Kidney glomerular epithelial cell (primary cell): ENCODE data around the gene SLIT3.
"Not testable (repeated sequence)": the region's sequence is repeated elsewhere in the genome, so short reads cannot be mapped to it uniquely, and the experiment has no call there.

Experiments
- DNase-seq: peaks from one replicate; lab custom pipeline; 2025; lab: John Stamatoyannopoulos, UW

SLIT3 gene

DNA sequence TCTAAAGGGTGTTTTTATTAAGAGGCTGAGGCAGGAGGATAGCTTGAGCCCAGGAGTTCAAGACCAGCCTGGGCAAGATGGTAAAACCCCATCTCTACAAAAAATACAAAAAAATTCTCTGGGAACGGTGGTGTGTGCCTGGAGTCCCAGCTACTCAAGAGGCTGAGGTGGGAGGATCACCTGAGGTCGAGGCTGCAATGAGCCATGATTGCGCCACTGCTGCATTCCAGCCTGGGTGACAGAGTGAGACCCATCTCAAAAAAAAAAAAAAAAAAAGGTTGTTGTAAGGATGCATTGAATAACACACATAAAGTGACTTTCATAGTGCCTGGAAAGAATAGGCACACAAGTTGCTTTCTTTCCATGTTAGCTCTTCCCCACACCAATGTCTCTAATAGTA is 662.1 kb downstream of the SLIT3 start:
- not testable (repeated sequence) for DNase-seq

DNA sequence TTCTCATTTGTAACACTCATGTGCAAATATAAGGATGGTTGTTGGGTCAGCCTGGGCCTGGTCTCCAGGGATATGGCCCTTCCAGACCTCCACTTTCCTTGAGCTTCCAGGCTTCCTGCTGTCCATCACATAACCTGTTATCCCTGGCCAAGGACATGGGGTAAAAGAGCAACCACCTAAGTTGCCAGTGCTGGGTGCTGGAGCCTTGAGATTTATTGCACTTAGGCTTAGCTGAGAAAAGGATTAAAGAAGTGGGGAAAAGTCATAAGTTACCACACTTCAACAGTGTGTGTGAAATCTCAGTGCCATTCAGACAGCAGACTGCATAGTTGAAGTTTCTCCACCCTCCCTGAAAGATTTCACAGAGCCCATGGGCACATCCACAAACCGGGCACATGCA is 663.1 kb downstream of the SLIT3 start:
- no peak for DNase-seq

DNA sequence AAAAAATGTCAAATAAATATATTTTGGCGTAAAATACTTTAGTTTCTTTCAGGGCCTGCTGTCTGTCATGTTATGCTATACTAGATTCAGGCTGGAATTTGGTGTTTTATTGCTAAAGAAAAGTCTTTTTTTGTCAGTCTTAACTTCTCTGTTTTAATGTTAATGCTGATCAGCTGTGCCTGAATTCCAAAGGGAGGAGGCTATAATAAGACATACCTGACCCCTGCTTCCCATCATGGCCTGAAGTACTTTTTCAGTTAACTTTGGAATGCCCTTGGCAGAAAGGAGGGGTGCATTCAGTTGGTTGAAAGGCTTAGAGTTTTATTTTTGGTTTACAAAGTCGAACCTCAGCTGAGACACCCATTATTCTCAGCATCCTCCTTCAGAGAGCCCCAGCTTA is 663.7 kb downstream of the SLIT3 start:
- DNase-seq = no peak

DNA sequence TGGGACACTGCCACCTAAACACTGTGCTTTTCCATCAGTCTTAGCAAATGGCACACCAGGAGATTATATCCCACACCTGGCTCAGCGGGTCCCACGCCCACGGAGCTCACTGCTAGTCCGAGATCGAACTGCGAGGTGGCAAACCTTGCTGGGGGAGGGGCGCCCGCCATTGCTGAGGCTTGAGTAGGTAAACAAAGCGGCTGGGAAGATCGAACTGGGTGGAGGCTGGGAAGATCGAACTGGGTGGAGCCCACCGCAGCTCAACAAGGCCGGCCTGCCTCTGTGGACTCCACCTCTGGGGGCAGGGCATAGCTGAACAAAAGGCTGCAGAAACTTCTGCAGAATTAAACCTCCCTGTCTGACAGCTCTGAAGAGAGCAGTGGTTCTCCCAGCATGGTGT is 670.0 kb downstream of the SLIT3 start:
- DNase-seq = not testable (repeated sequence)

DNA sequence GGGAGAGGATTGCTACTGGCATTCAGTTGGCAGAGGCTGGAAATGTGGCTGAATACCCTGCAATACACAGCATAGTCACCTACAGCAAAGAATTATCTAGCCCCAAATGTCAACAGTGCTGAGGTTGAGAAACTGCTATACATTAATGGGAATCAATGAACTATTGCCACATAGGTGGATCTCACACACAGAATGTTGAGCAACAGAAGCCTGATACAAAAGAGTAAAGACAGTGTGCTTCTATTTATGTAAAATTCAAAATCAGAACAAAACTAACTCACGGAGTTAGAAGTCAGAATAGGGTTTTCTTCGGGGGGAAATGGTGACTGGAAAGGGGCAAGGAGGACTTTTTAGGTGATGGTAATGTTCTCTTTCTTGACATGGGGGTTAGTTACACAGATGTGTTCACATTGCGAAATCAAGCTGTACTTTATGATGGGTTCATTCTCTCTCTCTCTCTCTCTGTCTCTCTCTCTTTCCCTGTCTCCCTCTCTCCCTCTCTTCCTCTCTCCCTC is 676.0 kb downstream of the SLIT3 start:
- no peak for DNase-seq

DNA sequence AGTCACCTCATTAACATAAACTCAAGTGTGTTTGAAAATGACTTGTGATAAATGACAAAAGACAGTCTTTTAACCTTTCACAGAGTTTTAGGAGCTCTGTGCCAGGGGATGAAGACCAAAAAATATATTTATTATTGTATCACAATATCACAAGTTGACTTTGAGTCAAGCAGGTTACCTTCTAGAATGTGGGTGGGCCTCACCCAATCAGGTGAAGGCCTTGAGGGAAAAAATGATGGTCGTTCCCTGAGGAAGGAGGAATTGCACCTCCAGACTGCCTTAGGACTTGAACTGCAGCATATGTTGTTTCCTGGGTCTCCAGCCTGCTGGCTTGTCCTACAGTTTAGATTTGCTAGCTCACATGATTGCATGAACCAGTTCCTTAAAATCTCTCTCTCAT is 680.1 kb downstream of the SLIT3 start:
- no peak for DNase-seq

DNA sequence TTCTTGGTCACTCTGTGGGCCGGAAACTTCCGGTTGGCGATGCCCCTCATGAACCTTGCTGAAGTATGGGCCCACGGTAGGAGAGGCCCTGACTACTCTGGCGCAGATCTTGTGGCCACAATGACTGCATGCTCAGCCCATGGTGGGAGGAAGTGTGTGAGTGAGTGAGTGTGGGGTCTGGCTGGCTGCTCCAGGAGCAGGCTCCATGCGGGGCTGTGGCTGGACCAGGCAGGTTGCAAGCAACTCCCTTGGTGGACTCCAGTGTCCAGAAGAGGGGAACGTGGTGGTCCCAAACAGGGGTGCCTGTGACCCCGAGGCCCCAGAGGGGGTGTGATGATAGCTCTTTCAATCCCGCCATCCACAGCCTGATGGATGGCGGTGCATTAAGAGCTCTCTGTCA is 686.3 kb downstream of the SLIT3 start:
- DNase-seq = no peak

DNA sequence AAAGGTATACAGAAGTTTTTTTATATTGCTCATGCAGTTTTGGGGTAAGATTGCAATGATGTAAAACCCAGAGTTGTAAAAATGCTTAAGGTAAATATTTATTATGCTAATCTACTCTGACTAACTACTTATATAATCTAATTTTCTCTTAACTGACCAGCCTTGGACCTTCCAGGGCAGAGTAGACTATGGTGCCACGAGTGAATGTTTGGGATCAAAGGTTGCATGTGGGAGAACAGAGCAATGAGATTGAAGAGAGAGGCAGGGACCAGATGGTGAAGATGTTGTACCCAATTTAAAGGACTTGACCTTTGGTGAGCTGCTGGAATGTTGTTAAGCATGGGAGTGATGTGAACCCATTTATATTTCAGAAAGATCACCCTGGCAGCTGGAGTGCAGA is 686.9 kb downstream of the SLIT3 start:
- no peak for DNase-seq

DNA sequence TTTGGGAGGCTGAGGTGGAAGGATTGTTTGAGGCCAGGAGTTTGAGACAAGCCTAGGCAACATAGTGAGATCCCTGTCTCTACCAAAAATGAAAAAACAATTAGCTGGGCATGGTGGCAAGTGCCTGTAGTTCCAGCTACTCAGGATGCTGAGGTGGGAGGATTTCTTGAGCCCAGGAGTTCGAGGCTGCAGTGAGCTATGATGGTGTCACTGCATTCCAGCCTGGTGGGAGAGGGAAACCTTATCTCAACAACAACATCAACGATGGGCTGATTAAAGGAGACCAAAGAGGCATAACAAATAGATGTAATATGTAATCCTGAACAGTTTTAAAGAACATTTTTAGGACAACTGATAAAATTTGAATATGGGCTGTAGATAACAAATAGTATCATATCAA is 687.5 kb downstream of the SLIT3 start:
- no peak for DNase-seq

DNA sequence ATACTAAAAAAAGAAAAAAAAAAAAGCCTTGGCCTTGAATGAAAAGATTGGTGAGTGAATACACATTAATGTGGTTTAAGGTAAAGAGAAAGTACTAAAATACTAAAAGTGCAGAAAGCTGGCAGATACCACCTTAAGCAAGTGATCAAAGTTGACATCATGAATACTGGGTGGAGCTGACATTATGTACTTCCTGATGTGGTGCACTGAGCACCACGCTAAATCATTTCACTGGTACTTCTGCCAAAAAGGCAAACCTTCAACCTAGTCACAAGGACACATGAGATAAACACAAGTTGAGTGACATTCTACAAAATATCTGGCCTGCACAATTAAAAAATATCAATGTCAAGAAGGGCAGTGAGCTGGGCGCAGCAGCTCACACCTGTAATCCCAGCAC is 687.9 kb downstream of the SLIT3 start:
- DNase-seq = no peak

DNA sequence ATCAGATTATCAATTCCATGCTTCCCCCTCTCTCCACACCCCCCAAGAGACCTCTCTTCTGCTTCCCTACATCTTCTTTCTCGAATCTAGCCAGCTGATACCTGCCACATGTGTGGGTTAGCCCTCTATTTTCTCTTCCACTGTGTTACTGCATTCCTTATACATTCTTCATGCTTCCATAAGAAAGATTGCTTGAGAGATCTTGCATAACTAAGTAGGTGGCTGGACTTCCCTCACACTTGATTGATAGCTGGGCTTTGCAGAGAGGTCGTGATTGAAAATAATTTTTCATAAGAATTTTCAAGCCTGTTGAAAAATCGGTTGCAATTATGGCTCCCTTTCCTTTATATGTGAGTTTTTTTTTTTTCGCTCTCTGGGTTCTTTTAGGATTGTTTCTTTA is 688.8 kb downstream of the SLIT3 start:
- DNase-seq = peak; percentile 62
